ENCODE data around the gene CYB5D1.
"Not testable (repeated sequence)": the region's sequence is repeated elsewhere in the genome, so short reads cannot be mapped to it uniquely, and the experiment has no call there.

CYB5D1 gene

GRCh38 chr17:7857713-7858521, at the start of gene CYB5D1:
TSS of gene CYB5D1 (plus strand) at chr17:7858003. CDS start at chr17:7858135, 132 bp downstream.
- H3K4me3 ChIP-seq (ENCODE audit: low read length), result peak within 1 kb of the TSS; percentile 52
- no peak for TF ChIP-seq CTCF (conservative IDR thresholded peaks at IDR 0.05; ENCODE audit: low read depth, low read length)
- no peak for DNase-seq (ENCODE audit: low read depth)

GRCh38 chr17:7809086-7809790, 48.6 kb upstream of the CYB5D1 start:
- DNase-seq (ENCODE audit: low read depth), result no peak
- no peak for TF ChIP-seq CTCF (conservative IDR thresholded peaks at IDR 0.05; ENCODE audit: low read depth, low read length)

GRCh38 chr17:7809791-7810343, 47.9 kb upstream of the CYB5D1 start:
- DNase-seq (ENCODE audit: low read depth); H3K4me3 ChIP-seq (ENCODE audit: low read length): not testable (repeated sequence)

More at GRCh38 chr17:7809086-7809790, 48.6 kb upstream of the CYB5D1 start:
- H3K4me3 ChIP-seq (ENCODE audit: low read length), result no peak overlapping the region

GRCh38 chr17:7811251-7811650, 46.6 kb upstream of the CYB5D1 start:
- no peak for TF ChIP-seq CTCF (conservative IDR thresholded peaks at IDR 0.05; ENCODE audit: low read depth, low read length)
- DNase-seq (ENCODE audit: low read depth), result no peak
- no peak overlapping the region for H3K4me3 ChIP-seq (ENCODE audit: low read length)

- DNase-seq (ENCODE audit: low read depth), result no peak
- no peak overlapping the region for H3K4me3 ChIP-seq (ENCODE audit: low read length)
- TF ChIP-seq CTCF (conservative IDR thresholded peaks at IDR 0.05; ENCODE audit: low read depth, low read length), result no peak
Observed at GRCh38 chr17:7814969-7815368, 42.8 kb upstream of the CYB5D1 start.

- TF ChIP-seq CTCF (conservative IDR thresholded peaks at IDR 0.05; ENCODE audit: low read depth, low read length), result no peak
- DNase-seq (ENCODE audit: low read depth), result no peak
- no peak overlapping the region for H3K4me3 ChIP-seq (ENCODE audit: low read length)
Observed at GRCh38 chr17:7816926-7817642, 40.7 kb upstream of the CYB5D1 start.

GRCh38 chr17:7817643-7817964, 40.2 kb upstream of the CYB5D1 start:
- H3K4me3 ChIP-seq (ENCODE audit: low read length), result no peak overlapping the region
- TF ChIP-seq CTCF (conservative IDR thresholded peaks at IDR 0.05; ENCODE audit: low read depth, low read length), result no peak
- no peak for DNase-seq (ENCODE audit: low read depth)
